CD14-positive monocyte (primary cell): ENCODE data around the gene HEMK1. TPM values are rescaled to one million over a fixed set of nuclear protein-coding genes. Genes with fewer than 3 reads are reported as not detected.
A peak's percentile ranks its signal among the peaks of the same experiment; 100 is the strongest.

Source experiments
- DNase-seq, 3 donors: peaks; one replicate each; pipeline ENCODE4 v3.0.0-alpha.2; 2011 to 2022
- H2AFZ ChIP-seq: 2 replicates; pipeline ENCODE4 v1.6.0; 2012; ENCODE audit warnings: mild to moderate bottlenecking, low read depth, low read length, inconsistent platforms; ENCODE audit not compliant: insufficient read depth, poor library complexity, severe bottlenecking
- H3K27ac ChIP-seq, 2 donors: 1 replicate in 1 of 2; 2 replicates in 1 of 2; pipeline ENCODE4 v1.5.1; 2012 to 2013; ENCODE audit warnings: low read length in 2 of 2, control low read depth in 1 of 2, inconsistent platforms in 1 of 2, low read depth in 1 of 2, mild to moderate bottlenecking in 1 of 2
- H3K27me3 ChIP-seq, 2 donors: one replicate each; pipeline versions ENCODE4 v1.6.0 to v1.6.1; 2011 to 2013; ENCODE audit warnings: low read length in 2 of 2; ENCODE audit not compliant: control insufficient read depth in 2 of 2, insufficient read depth in 2 of 2
- H3K36me3 ChIP-seq, 2 donors: replicated peaks in 1 of 2; 1 replicate in 1 of 2; 2 replicates in 1 of 2; pipeline versions ENCODE4 v1.5.1 to v1.6.1; 2012 to 2013; ENCODE audit warnings: low read length in 2 of 2, control low read depth in 1 of 2, inconsistent platforms in 1 of 2, mild to moderate bottlenecking in 1 of 2; ENCODE audit not compliant: insufficient read depth in 2 of 2, control insufficient read depth in 1 of 2
- H3K4me1 ChIP-seq, 2 donors: 1 replicate in 1 of 2; 2 replicates in 1 of 2; pipeline versions ENCODE4 v1.5.1 to v1.6.1; 2012 to 2013; ENCODE audit warnings: low read length in 2 of 2, control low read depth in 1 of 2, inconsistent platforms in 1 of 2, mild to moderate bottlenecking in 1 of 2, moderate library complexity in 1 of 2; ENCODE audit not compliant: insufficient read depth in 2 of 2, control insufficient read depth in 1 of 2
- H3K4me2 ChIP-seq: replicated peaks from 2 replicates; pipeline ENCODE3; 2012; ENCODE audit warnings: low read length, moderate library complexity, mild to moderate bottlenecking; ENCODE audit not compliant: poor library complexity, severe bottlenecking; ENCODE audit errors: extremely low read depth
- H3K4me3 ChIP-seq, 3 experiments: fragments of 200-600 bp in 1 of 3; sonication (generic) in 1 of 3; replicated peaks in 1 of 3; 1 replicate in 2 of 3; 2 replicates in 1 of 3; pipeline ENCODE4 v1.5.1; 2011 to 2013; ENCODE audit warnings: low read length in 3 of 3, mild to moderate bottlenecking in 3 of 3, control low read depth in 2 of 3, low read depth in 2 of 3, inconsistent platforms in 1 of 3, moderate library complexity in 1 of 3
- H3K79me2 ChIP-seq: 2 replicates; pipeline ENCODE4 v1.6.0; 2012; ENCODE audit warnings: mild to moderate bottlenecking, control low read depth, inconsistent platforms, low read length, moderate library complexity; ENCODE audit not compliant: insufficient read depth
- H3K9ac ChIP-seq: 2 replicates; pipeline ENCODE4 v1.6.0; 2017; ENCODE audit warnings: low read length, mild to moderate bottlenecking; ENCODE audit not compliant: insufficient read depth, poor library complexity, severe bottlenecking
- H3K9me3 ChIP-seq, 2 donors: replicated peaks in 1 of 2; 1 replicate in 1 of 2; 2 replicates in 1 of 2; pipeline versions ENCODE4 v1.5.1 to v1.6.1; 2012 to 2013; ENCODE audit warnings: low read length in 2 of 2, control low read depth in 1 of 2; ENCODE audit not compliant: control insufficient read depth in 1 of 2, insufficient read depth in 1 of 2
- H4K20me1 ChIP-seq: 2 replicates; pipeline ENCODE4 v1.6.0; 2012; ENCODE audit warnings: mild to moderate bottlenecking, low read length, control low read depth, moderate library complexity; ENCODE audit not compliant: insufficient read depth
- H3K27ac Mint-ChIP-seq, 7 donors: one replicate each; pipeline ENCODE4 v1.8.0; 2020; ENCODE audit warnings: mild to moderate bottlenecking in 7 of 7, mixed read lengths in 7 of 7, moderate library complexity in 6 of 7, inconsistent platforms in 2 of 7
- H3K27me3 Mint-ChIP-seq, 3 donors: one replicate each; pipeline ENCODE4 v1.8.0; 2021 to 2022; ENCODE audit warnings: low read depth in 3 of 3, mild to moderate bottlenecking in 3 of 3, mixed read lengths in 3 of 3, moderate library complexity in 3 of 3, inconsistent platforms in 1 of 3
- H3K36me3 Mint-ChIP-seq, 2 donors: one replicate each; pipeline ENCODE4 v1.8.0; 2020; ENCODE audit warnings: mixed read lengths in 2 of 2, inconsistent platforms in 1 of 2, mild to moderate bottlenecking in 1 of 2
- H3K4me1 Mint-ChIP-seq: one replicate; pipeline ENCODE4 v1.8.0; 2020; ENCODE audit warnings: mild to moderate bottlenecking, mixed read lengths
- H3K4me3 Mint-ChIP-seq, 2 donors: one replicate each; pipeline ENCODE4 v1.8.0; 2020; ENCODE audit warnings: mild to moderate bottlenecking in 2 of 2, mixed read lengths in 2 of 2, moderate library complexity in 1 of 2
- H3K9me3 Mint-ChIP-seq, 7 donors: one replicate each; pipeline ENCODE4 v1.8.0; 2020 to 2022; ENCODE audit warnings: mixed read lengths in 7 of 7, mild to moderate bottlenecking in 6 of 7, moderate library complexity in 6 of 7, inconsistent platforms in 2 of 7
- CTCF ChIP-seq: fragments of 200-600 bp; IDR thresholded peaks from one replicate; pipeline ENCODE4 v1.8.0; 2022; ENCODE audit warnings: antibody characterized with exemption, mild to moderate bottlenecking
- WGBS: methylation state at CpG from one replicate; pipeline ENCODE4 v1.1.5; 2013; ENCODE audit warnings: missing lambda C conversion rate; ENCODE audit not compliant: insufficient coverage; 5-methylcytosine and 5-hydroxymethylcytosine counted together
- intact Hi-C, 2 donors: fragments of 100-400 bp; cut with micrococcal nuclease; formaldehyde crosslinking; loops; one replicate each; pipeline versions ENCODE4 v1.15.0 to v1.15.1; 2023
- polyA plus RNA-seq, 3 donors: library from polyadenylated mRNA; depleted of rRNA in 1 of 3; unstranded in 2 of 3; stranded (reverse) in 1 of 3; fragments of 300-500 nt in 2 of 3; fragments of >200 nt in 1 of 3; fragmentation: Illumina TruSeq in 2 of 3; gene quantifications; 1 replicate in 2 of 3; 2 replicates in 1 of 3; pipeline ENCODE4 v1.2.3, GENCODE V29; 2012 to 2021

HEMK1 gene
- polyA plus RNA-seq, 3 donors, result 10.1 to 14.0 (median 12.1) TPM

DNA sequence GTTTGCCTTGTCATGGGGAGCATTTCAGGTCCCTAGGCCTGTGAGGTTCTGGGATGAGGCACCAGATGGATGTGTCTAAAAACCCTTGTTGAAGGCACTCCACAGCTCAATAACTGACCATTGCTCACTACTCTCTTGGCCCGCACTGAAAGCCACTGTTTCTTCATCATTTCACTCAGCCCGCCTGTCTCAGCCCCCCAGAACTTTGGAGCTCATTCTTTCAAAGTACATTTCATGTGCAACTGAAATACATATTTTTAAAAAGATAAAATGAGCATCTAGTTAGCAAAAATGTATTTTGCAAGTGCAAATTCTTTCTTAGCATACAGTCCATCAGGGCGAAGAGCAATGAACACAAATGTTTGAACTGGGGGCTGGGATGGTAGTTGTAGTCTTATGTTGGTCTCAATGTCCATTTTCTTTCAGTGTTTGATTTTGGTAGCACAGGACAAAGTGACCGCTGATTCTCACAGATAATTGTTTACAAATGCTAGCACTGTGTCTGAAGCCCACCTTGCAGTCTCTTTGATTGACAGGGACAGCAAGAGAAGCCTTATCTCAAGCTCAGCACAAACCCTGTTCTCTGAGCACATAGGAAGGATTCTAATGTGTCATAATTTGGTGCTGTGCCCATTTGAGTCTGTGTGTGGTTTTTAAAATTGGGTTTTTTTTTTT is 19.6 kb downstream of the HEMK1 start:
- Histone ChIP-seq H3K4me2 (no peak overlapping the region), H3K27me3 (no peaks in the 10 kb centered on the region), H3K27ac (no peak overlapping the region), H2AFZ (no peak overlapping the region), H3K4me1 (peaks cover 63 to 70% of the 10 kb centered on the region in 2 donors), H3K36me3 (peaks cover 0 to 2% of the 10 kb centered on the region in 2 donors), H3K9me3 (no peaks in the 10 kb centered on the region), H4K20me1 (no peaks in the 10 kb centered on the region), H3K9ac (no peak overlapping the region), H3K4me3 (no peak overlapping the region), H3K79me2 (no peaks in the 10 kb centered on the region)
- peaks cover 0 to 2% (median 0%) of the 10 kb centered on the region in 3 donors for H3K27me3 Mint-ChIP-seq
- peaks cover 58% of the 10 kb centered on the region for H3K4me1 Mint-ChIP-seq
- peak overlapping the region in 5 of 7 donors; percentile 21 to 84 (median 82) for H3K27ac Mint-ChIP-seq
- TF ChIP-seq CTCF, result no peak
- H3K4me3 Mint-ChIP-seq, result peak overlapping the region in 1 of 2 donors; percentile 6
- H3K36me3 Mint-ChIP-seq, result peaks cover 6 to 11% of the 10 kb centered on the region in 2 donors
- no peak for DNase-seq
- WGBS, result 80% methylated on average over 1 of the region's 4 CpGs
- intact Hi-C loops, result no loop called here
- H3K9me3 Mint-ChIP-seq, result peaks cover 0 to 1% (median 0%) of the 10 kb centered on the region in 7 donors

GRCh38 chr3:50591196-50591741 is 21.9 kb downstream of the HEMK1 start:
- no peak for TF ChIP-seq CTCF
- peaks cover 62% of the 10 kb centered on the region for H3K4me1 Mint-ChIP-seq

More at GRCh38 chr3:50591196-50591741, 21.9 kb downstream of the HEMK1 start:
- Histone ChIP-seq H3K4me1 (peaks cover 54 to 63% of the 10 kb centered on the region in 2 donors), H2AFZ (no peak overlapping the region), H3K4me2 (peak overlapping the region; percentile 85), H3K27me3 (no peaks in the 10 kb centered on the region), H3K79me2 (no peaks in the 10 kb centered on the region), H3K4me3 (peak overlapping the region in 1 of 3 experiments; percentile 70), H3K9ac (peak overlapping the region; percentile 41), H4K20me1 (no peaks in the 10 kb centered on the region), H3K27ac (peak overlapping the region; percentile 97 to 100), H3K36me3 (no peaks in the 10 kb centered on the region), H3K9me3 (no peaks in the 10 kb centered on the region)
- peak overlapping the region; percentile 96 to 99 (median 98) for H3K27ac Mint-ChIP-seq
- DNase-seq, result no peak
- 50% methylated on average over 5 of the region's 9 CpGs for WGBS
- intact Hi-C loops, result no loop called here
- no peaks in the 10 kb centered on the region for H3K9me3 Mint-ChIP-seq
- H3K36me3 Mint-ChIP-seq, result peaks cover 0 to 5% of the 10 kb centered on the region in 2 donors
- peaks cover 0 to 2% (median 0%) of the 10 kb centered on the region in 3 donors for H3K27me3 Mint-ChIP-seq
- H3K4me3 Mint-ChIP-seq, result peak overlapping the region in 1 of 2 donors; percentile 15
